HG03558 (cell line): Measurements from ENCODE around the gene TRABD2B.

Experiments used
- ATAC-seq: cut with Tn5 transposase; IDR thresholded peaks from one replicate; pipeline ENCODE4 v1.9.1; 2021; ENCODE audit warnings: moderate number of reproducible peaks; ENCODE audit not compliant: unreplicated experiment; ENCODE audit errors: extremely low read depth

The TRABD2B gene

GRCh38 chr1:48023488-48023887 lies 26.3 kb upstream of the TRABD2B start:
- ATAC-seq = no peak

- ATAC-seq = no peak
These were observed 25.1 kb upstream of the TRABD2B start for GRCh38 chr1:48022306-48022705.

GRCh38 chr1:48021792-48022191 lies 24.6 kb upstream of the TRABD2B start:
- ATAC-seq = no peak

- ATAC-seq = no peak
These were observed 22.6 kb upstream of the TRABD2B start for GRCh38 chr1:48019714-48020315.

GRCh38 chr1:48018799-48019198 lies 21.6 kb upstream of the TRABD2B start:
- ATAC-seq = no peak

GRCh38 chr1:48017716-48018115 lies 20.5 kb upstream of the TRABD2B start:
- ATAC-seq = no peak

- ATAC-seq = no peak
These were observed 19.3 kb upstream of the TRABD2B start for GRCh38 chr1:48016515-48016914.

- no peak for ATAC-seq
These were observed 16.1 kb upstream of the TRABD2B start for GRCh38 chr1:48013270-48013669.

GRCh38 chr1:48007047-48007446 lies 9.9 kb upstream of the TRABD2B start:
- ATAC-seq = no peak

GRCh38 chr1:48006264-48006663 lies 9.1 kb upstream of the TRABD2B start:
- ATAC-seq = no peak

GRCh38 chr1:48005253-48006117 lies 8.3 kb upstream of the TRABD2B start:
- no peak for ATAC-seq

- ATAC-seq = no peak
These were observed 6.8 kb upstream of the TRABD2B start for GRCh38 chr1:48003741-48004531.

GRCh38 chr1:48002142-48002541 lies 5.0 kb upstream of the TRABD2B start:
- no peak for ATAC-seq

- no peak for ATAC-seq
These were observed 4.5 kb upstream of the TRABD2B start for GRCh38 chr1:48001696-48002095.

- no peak for ATAC-seq
These were observed 3.7 kb upstream of the TRABD2B start for GRCh38 chr1:48000883-48001282.

GRCh38 chr1:47999097-47999496 lies 1.9 kb upstream of the TRABD2B start:
- no peak for ATAC-seq

- no peak for ATAC-seq
These were observed 1.3 kb upstream of the TRABD2B start for GRCh38 chr1:47998396-47998990.

GRCh38 chr1:47996406-47997226 lies 569 bp downstream of the TRABD2B start:
- ATAC-seq = no peak

GRCh38 chr1:47996060-47996405 lies 1.2 kb downstream of the TRABD2B start:
- ATAC-seq = no peak
